Neural cell (in vitro differentiated cells): ENCODE measurements around the gene HYCC1. TPM values are rescaled to one million over a fixed set of nuclear protein-coding genes. Genes with fewer than 3 reads are reported as not detected.

Source experiments
- H2AFZ ChIP-seq: fragments of 200-600, 300-800 bp; sonication (generic), shearing (Covaris generic); 2 replicates; pipeline ENCODE4 v1.6.0; 2014; ENCODE audit warnings: low read depth, mild to moderate bottlenecking, antibody characterized with exemption, low read length, moderate library complexity
- H3F3A ChIP-seq: fragments of 200-600 bp; shearing (Covaris generic); 2 replicates; pipeline ENCODE4 v1.6.1; 2016; ENCODE audit warnings: mild to moderate bottlenecking, moderate library complexity, mixed read lengths, antibody characterized with exemption, low read length; ENCODE audit not compliant: insufficient read depth, poor library complexity, severe bottlenecking
- H3K27ac ChIP-seq: fragments of 200-600, 300-800 bp; sonication (generic), shearing (Covaris generic); 2 replicates; pipeline ENCODE4 v1.5.1; 2014; ENCODE audit warnings: mild to moderate bottlenecking, low read length, moderate library complexity
- H3K27me3 ChIP-seq: fragments of 300-800, 200-600 bp; sonication (generic), shearing (Covaris generic); 2 replicates; pipeline ENCODE4 v1.6.0; 2014; ENCODE audit warnings: mild to moderate bottlenecking, low read depth, low read length, moderate library complexity; ENCODE audit not compliant: insufficient read depth
- H3K36me3 ChIP-seq: fragments of 300-800, 200-600 bp; sonication (generic), shearing (Covaris generic); 2 replicates; pipeline ENCODE4 v1.5.1; 2014; ENCODE audit warnings: mild to moderate bottlenecking, antibody characterized with exemption, low read length, moderate library complexity; ENCODE audit not compliant: insufficient read depth
- H3K4me2 ChIP-seq: fragments of 300-800, 200-600 bp; sonication (generic), shearing (Covaris generic); 2 replicates; pipeline ENCODE4 v1.6.0; 2014; ENCODE audit warnings: mild to moderate bottlenecking, low read length
- H3K4me3 ChIP-seq: fragments of 300-800, 200-600 bp; sonication (generic), shearing (Covaris generic); 2 replicates; pipeline ENCODE4 v1.5.1; 2014; ENCODE audit warnings: mild to moderate bottlenecking, low read length, moderate library complexity
- H3K79me2 ChIP-seq: fragments of 200-600 bp; shearing (Covaris generic); replicated peaks from 2 replicates; pipeline ENCODE4 v1.6.0; 2014; ENCODE audit warnings: mild to moderate bottlenecking, low read length, moderate library complexity; ENCODE audit not compliant: insufficient read depth
- H3K9ac ChIP-seq: fragments of 300-800, 200-600 bp; sonication (generic), shearing (Covaris generic); 2 replicates; pipeline ENCODE4 v1.6.1; 2016; ENCODE audit warnings: mild to moderate bottlenecking, low read length, mixed read lengths
- H3K9me2 ChIP-seq: fragments of 200-600 bp; shearing (Covaris generic); 2 replicates; pipeline ENCODE4 v1.6.1; 2016; ENCODE audit warnings: mild to moderate bottlenecking, low read length, mixed read lengths; ENCODE audit not compliant: insufficient read depth
- H3K9me3 ChIP-seq: fragments of 200-600, 300-800 bp; sonication (generic), shearing (Covaris generic); 2 replicates; pipeline ENCODE4 v1.6.1; 2016; ENCODE audit warnings: mild to moderate bottlenecking, mixed run types, low read length, moderate library complexity, mixed read lengths
- H4K20me1 ChIP-seq: fragments of 200-600 bp; shearing (Covaris generic); 2 replicates; pipeline ENCODE4 v1.6.1; 2016; ENCODE audit warnings: mild to moderate bottlenecking, mixed run types; ENCODE audit not compliant: insufficient read depth
- CTCF ChIP-seq: fragments of 450-650 bp; IDR thresholded peaks from 2 replicates; pipeline ENCODE4 v1.5.1; 2014; ENCODE audit warnings: antibody characterized with exemption, mild to moderate bottlenecking, moderate library complexity; ENCODE audit not compliant: poor library complexity, severe bottlenecking
- EP300 ChIP-seq: fragments of 450-650 bp; conservative IDR thresholded peaks from 2 replicates; pipeline ENCODE4 v1.6.1; 2014; ENCODE audit warnings: antibody characterized with exemption, mild to moderate bottlenecking, moderate library complexity; ENCODE audit not compliant: poor library complexity, severe bottlenecking
- EZH2 ChIP-seq: fragments of 200-600, 300-800 bp; shearing (Covaris generic), sonication (generic); IDR thresholded peaks from 2 replicates; pipeline ENCODE4 v1.6.1; 2014; ENCODE audit warnings: antibody characterized with exemption, low read length, borderline replicate concordance, mild to moderate bottlenecking; ENCODE audit not compliant: insufficient read depth, poor library complexity, severe bottlenecking
- MXI1 ChIP-seq: fragments of 450-650 bp; conservative IDR thresholded peaks from 2 replicates; pipeline ENCODE4 v1.6.1; 2014; ENCODE audit warnings: antibody characterized with exemption, mild to moderate bottlenecking; ENCODE audit not compliant: poor library complexity, severe bottlenecking
- POLR2AphosphoS5 ChIP-seq: IDR thresholded peaks from 2 replicates; pipeline ENCODE4 v1.6.1; 2012
- RAD21 ChIP-seq: fragments of 450-650 bp; conservative IDR thresholded peaks from 2 replicates; pipeline ENCODE4 v1.6.1; 2014; ENCODE audit warnings: antibody characterized with exemption, mild to moderate bottlenecking, moderate library complexity
- REST ChIP-seq: IDR thresholded peaks from 2 replicates; pipeline ENCODE4 v1.6.1; 2012; ENCODE audit warnings: borderline replicate concordance
- SMC3 ChIP-seq: fragments of 450-650 bp; conservative IDR thresholded peaks from 2 replicates; pipeline ENCODE4 v1.6.1; 2014; ENCODE audit warnings: antibody characterized with exemption, mild to moderate bottlenecking, moderate library complexity; ENCODE audit not compliant: poor library complexity
- TAF1 ChIP-seq: IDR thresholded peaks from 2 replicates; pipeline ENCODE4 v1.6.1; 2012; ENCODE audit warnings: low read depth
- polyA plus RNA-seq: library from polyadenylated mRNA; depleted of rRNA; stranded (reverse); fragments of >200 nt; gene quantifications from 2 replicates; pipeline ENCODE4 v1.2.3, GENCODE V29; 2014

HYCC1 gene
- polyA plus RNA-seq, 1 donor from 2014 or later, result 12.3 TPM

DNA sequence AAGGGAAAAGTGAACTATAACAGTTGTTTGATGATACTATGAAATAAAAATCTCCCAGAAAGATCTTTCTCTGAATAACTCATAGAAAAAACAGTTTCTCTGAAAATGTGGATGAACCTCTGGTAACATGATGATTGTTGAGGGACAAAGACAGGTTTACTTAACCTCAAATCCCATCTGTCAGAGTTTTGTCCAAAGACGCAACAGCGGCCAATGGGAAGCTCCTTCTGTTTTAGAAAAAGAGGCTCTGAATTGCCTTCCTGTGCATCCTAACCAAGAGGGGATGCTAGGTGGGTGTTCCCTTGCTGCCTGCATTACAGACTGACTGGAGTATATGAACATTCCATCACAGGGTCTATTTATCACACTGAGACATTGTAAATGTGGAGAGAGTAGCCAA, 8.9 kb upstream of the HYCC1 start:
- H3K4me3 ChIP-seq, result no peak overlapping the region
- H2AFZ ChIP-seq, result no peak overlapping the region
- H3K36me3 ChIP-seq, result no peaks in the 10 kb centered on the region
- H3K9me3 ChIP-seq, result no peaks in the 10 kb centered on the region
- TF ChIP-seq MXI1 (no peak), TAF1 (no peak), EZH2 (no peak), CTCF (no peak), POLR2AphosphoS5 (no peak), EP300 (no peak), REST (no peak)
- H3K9ac ChIP-seq, result no peak overlapping the region
- no peak overlapping the region for H3K27ac ChIP-seq
- H3F3A ChIP-seq, result no peaks in the 10 kb centered on the region
- H4K20me1 ChIP-seq, result no peaks in the 10 kb centered on the region
- no peaks in the 10 kb centered on the region for H3K79me2 ChIP-seq
- H3K9me2 ChIP-seq, result no peaks in the 10 kb centered on the region
- no peak overlapping the region for H3K4me2 ChIP-seq
- no peaks in the 10 kb centered on the region for H3K27me3 ChIP-seq

- no peak overlapping the region for H3K4me2 ChIP-seq
- H4K20me1 ChIP-seq, result no peaks in the 10 kb centered on the region
- H2AFZ ChIP-seq, result no peak overlapping the region
- no peak overlapping the region for H3K27ac ChIP-seq
- no peak overlapping the region for H3K4me3 ChIP-seq
- no peaks in the 10 kb centered on the region for H3K79me2 ChIP-seq
- no peaks in the 10 kb centered on the region for H3K36me3 ChIP-seq
- no peaks in the 10 kb centered on the region for H3K9me3 ChIP-seq
- H3F3A ChIP-seq, result no peaks in the 10 kb centered on the region
- no peak overlapping the region for H3K9ac ChIP-seq
- H3K27me3 ChIP-seq, result no peaks in the 10 kb centered on the region
- TF ChIP-seq CTCF (no peak), EZH2 (no peak), EP300 (no peak), MXI1 (no peak), REST (no peak), TAF1 (no peak), RAD21 (no peak), SMC3 (no peak), POLR2AphosphoS5 (no peak)
- no peaks in the 10 kb centered on the region for H3K9me2 ChIP-seq
These were observed 8.4 kb upstream of the HYCC1 start for GRCh38 chr7:23022258-23022769.
